Mammary epithelial cell (primary cell): ENCODE data around the gene DSCAML1.

Experiments used
- EZH2 ChIP-seq: IDR thresholded peaks from 2 replicates; pipeline ENCODE4 v1.6.1; 2012; ENCODE audit warnings: low read length, inconsistent platforms, borderline replicate concordance
- TF ChIP-seq, protein P1 (sequence below), 2 donors: IDR thresholded peaks in 1 of 2; conservative IDR thresholded peaks in 1 of 2; 2 replicates each; pipeline ENCODE4 v1.5.1; 2011 to 2012; ENCODE audit warnings: inconsistent platforms in 2 of 2, low read length in 2 of 2, mild to moderate bottlenecking in 2 of 2, control low read depth in 1 of 2, low read depth in 1 of 2; ENCODE audit not compliant: insufficient read depth in 1 of 2; ENCODE audit errors: extremely low read depth in 1 of 2

DNA sequence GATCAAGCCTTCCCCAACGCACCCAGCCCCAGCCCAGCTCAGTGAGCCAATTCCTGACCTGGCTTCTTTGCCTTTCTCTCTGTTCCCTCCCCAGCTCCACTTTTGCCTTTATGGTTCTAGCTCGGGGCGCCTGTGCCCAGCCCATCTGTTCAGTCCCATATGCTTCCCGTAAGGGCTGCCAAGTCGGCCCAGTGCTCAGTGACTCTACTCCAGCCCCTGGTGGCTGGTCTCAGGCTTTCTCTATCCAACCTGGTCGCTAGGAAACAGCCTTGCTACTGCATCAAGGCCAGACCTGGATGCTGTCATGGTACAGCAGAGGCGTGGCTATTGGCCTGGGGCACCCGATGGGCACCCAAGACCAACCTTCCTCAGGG lies 178.0 kb downstream of the DSCAML1 start:
- TF ChIP-seq, protein P1, sequence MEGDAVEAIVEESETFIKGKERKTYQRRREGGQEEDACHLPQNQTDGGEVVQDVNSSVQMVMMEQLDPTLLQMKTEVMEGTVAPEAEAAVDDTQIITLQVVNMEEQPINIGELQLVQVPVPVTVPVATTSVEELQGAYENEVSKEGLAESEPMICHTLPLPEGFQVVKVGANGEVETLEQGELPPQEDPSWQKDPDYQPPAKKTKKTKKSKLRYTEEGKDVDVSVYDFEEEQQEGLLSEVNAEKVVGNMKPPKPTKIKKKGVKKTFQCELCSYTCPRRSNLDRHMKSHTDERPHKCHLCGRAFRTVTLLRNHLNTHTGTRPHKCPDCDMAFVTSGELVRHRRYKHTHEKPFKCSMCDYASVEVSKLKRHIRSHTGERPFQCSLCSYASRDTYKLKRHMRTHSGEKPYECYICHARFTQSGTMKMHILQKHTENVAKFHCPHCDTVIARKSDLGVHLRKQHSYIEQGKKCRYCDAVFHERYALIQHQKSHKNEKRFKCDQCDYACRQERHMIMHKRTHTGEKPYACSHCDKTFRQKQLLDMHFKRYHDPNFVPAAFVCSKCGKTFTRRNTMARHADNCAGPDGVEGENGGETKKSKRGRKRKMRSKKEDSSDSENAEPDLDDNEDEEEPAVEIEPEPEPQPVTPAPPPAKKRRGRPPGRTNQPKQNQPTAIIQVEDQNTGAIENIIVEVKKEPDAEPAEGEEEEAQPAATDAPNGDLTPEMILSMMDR (conservative IDR thresholded peaks at IDR 0.05 in 1 of 2, IDR thresholded peaks at IDR 0.05 in 1 of 2; ENCODE audit: extremely low read depth in 1 of 2, insufficient read depth in 1 of 2, low read depth in 1 of 2, low read length in 2 of 2): peak in 1 of 2 donors; percentile 1
- no peak for TF ChIP-seq EZH2
